ENCODE measurements around the gene VWA5B1.

Gene VWA5B1

DNA sequence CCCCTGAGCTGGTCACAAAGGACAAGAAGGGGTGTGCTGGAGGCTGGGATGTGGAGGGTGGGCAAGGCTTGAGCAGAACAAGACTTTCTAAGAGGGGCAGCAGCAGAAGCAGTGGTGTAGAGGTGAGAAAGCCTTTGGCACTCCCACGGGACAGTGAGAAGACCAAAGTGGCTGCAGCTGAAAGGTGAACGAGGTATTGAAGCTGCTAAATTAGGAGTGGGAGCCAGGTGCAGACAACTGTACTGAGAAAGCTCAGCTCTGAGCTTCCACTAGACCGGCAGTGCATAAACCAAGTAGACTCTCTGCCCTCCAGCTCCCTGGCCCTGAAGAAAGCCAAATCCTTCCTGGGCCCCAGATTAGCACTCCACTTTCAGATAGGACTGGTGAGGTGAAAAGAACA lies 93.0 kb downstream of the VWA5B1 start:
- FAIRE-seq, result peak; percentile 33

DNA sequence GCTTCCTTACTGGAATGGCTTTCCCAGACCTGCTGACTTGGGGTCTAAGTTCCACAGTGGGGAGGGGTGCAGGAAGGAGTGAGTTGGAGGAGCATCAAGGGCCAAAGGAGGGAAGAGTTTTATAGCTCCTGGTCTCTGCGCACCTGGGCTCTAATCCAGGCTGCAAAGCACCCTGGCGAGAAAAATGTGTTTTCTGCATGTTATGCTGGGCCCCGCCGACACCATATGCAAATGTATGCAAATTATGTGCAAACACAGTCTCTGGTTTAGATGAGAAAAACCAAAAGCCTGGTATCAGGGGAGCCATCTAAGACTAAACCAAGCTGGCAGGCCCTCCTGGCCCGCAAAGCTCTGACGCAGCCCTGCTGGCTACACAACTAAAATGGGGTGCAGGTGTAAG lies 95.0 kb downstream of the VWA5B1 start:
- FAIRE-seq (no peak), DNase-seq (ENCODE audit: insufficient read length, low spot score) (no peak)
- TF ChIP-seq POU2F2 (IDR thresholded peaks at IDR 0.05; ENCODE audit: low read depth, low read length) (peak; percentile 40; the same call in 1 of the 2 replicates), TAF1 (IDR thresholded peaks at IDR 0.05; ENCODE audit: low read depth, low read length) (no peak), POLR2AphosphoS5 (IDR thresholded peaks at IDR 0.05; ENCODE audit: low read depth, low read length) (no peak), POLR2A (IDR thresholded peaks at IDR 0.05; ENCODE audit: low read depth, low read length) (no peak), SPI1 (IDR thresholded peaks at IDR 0.05; ENCODE audit: low read depth, low read length) (no peak)

More for the DNA sequence above, 93.0 kb downstream of the VWA5B1 start:
- TF ChIP-seq PAX5 (IDR thresholded peaks at IDR 0.05; ENCODE audit: insufficient read depth, low read length, severe bottlenecking), result no peak
- TF ChIP-seq POU2F2 (IDR thresholded peaks at IDR 0.05; ENCODE audit: low read depth, low read length), result no peak
- no peak for TF ChIP-seq SPI1 (IDR thresholded peaks at IDR 0.05; ENCODE audit: low read depth, low read length)
- TF ChIP-seq POLR2AphosphoS5 (IDR thresholded peaks at IDR 0.05; ENCODE audit: low read depth, low read length), result no peak
- TF ChIP-seq POLR2A (IDR thresholded peaks at IDR 0.05; ENCODE audit: low read depth, low read length), result no peak
- no peak for TF ChIP-seq TAF1 (IDR thresholded peaks at IDR 0.05; ENCODE audit: low read depth, low read length)
- no peak for DNase-seq (ENCODE audit: insufficient read length, low spot score)

DNA sequence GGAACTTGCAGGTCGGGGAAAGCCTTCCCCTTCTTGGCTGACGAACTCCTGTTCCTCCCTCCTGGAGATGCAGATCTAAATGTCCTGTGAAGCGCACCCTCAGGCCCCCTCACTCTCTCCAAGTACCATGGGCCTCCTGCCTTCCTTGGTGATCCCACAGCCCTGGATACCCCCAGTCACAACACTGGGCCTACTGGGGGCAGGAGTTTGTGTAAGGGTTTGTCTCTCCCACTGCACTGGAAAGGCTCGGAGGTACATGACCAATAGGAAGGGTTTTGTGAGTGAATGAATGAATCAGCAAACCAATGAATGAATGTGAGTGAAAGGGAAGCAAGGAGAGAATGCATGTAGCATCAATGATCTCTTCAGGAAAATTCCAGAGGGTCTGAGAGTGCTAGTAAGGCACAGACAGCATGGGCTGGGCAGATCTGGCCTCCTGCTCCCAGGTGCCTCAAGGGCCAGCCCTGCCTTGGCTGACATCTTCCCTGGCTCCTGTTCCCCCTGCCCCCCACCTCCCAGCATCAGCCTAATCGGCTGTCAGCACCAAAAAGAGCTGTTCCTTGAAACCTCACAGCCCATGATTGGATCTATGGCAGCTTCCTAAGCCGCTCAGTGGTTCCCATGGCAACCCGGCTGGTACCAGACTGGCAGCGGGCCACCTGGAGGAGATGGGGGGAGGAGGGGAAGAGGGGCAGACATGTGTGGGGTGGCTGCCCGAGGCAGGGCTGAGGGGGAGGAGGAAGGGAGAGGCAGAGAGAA lies 95.8 kb downstream of the VWA5B1 start:
- DNase-seq (ENCODE audit: insufficient read length, low spot score), result no peak
- FAIRE-seq, result no peak
- no peak for TF ChIP-seq POU2F2 (IDR thresholded peaks at IDR 0.05; ENCODE audit: low read depth, low read length)
- no peak for TF ChIP-seq TAF1 (IDR thresholded peaks at IDR 0.05; ENCODE audit: low read depth, low read length)
- TF ChIP-seq PAX5 (IDR thresholded peaks at IDR 0.05; ENCODE audit: insufficient read depth, low read length, severe bottlenecking), result no peak
- TF ChIP-seq POLR2AphosphoS5 (IDR thresholded peaks at IDR 0.05; ENCODE audit: low read depth, low read length), result no peak
- no peak for TF ChIP-seq SPI1 (IDR thresholded peaks at IDR 0.05; ENCODE audit: low read depth, low read length)
- no peak for TF ChIP-seq POLR2A (IDR thresholded peaks at IDR 0.05; ENCODE audit: low read depth, low read length)

DNA sequence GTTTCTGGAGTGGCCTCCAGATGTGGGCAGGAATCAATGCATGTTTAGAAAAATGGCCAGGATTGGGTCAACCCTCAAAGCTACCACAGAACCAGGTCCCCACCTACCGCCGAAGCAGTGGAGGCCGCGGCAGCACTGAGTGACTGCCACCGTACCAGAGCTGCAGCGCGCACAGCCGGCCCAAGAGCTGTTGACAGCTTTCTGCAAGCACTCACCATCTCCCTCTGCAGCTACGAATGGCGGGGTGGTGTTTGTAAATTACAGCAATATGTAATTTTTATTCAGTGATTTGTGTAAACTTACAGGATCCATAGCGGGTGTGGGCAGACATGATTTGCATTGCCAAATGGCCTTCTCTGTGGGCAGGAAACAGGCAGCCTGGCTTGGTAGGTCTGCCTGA lies 98.9 kb downstream of the VWA5B1 start:
- no peak for DNase-seq (ENCODE audit: insufficient read length, low spot score)
- FAIRE-seq, result no peak
- no peak for TF ChIP-seq POLR2AphosphoS5 (IDR thresholded peaks at IDR 0.05; ENCODE audit: low read depth, low read length)
- no peak for TF ChIP-seq PAX5 (IDR thresholded peaks at IDR 0.05; ENCODE audit: insufficient read depth, low read length, severe bottlenecking)
- no peak for TF ChIP-seq POU2F2 (IDR thresholded peaks at IDR 0.05; ENCODE audit: low read depth, low read length)
- TF ChIP-seq SPI1 (IDR thresholded peaks at IDR 0.05; ENCODE audit: low read depth, low read length), result no peak
- no peak for TF ChIP-seq POLR2A (IDR thresholded peaks at IDR 0.05; ENCODE audit: low read depth, low read length)
- no peak for TF ChIP-seq TAF1 (IDR thresholded peaks at IDR 0.05; ENCODE audit: low read depth, low read length)

DNA sequence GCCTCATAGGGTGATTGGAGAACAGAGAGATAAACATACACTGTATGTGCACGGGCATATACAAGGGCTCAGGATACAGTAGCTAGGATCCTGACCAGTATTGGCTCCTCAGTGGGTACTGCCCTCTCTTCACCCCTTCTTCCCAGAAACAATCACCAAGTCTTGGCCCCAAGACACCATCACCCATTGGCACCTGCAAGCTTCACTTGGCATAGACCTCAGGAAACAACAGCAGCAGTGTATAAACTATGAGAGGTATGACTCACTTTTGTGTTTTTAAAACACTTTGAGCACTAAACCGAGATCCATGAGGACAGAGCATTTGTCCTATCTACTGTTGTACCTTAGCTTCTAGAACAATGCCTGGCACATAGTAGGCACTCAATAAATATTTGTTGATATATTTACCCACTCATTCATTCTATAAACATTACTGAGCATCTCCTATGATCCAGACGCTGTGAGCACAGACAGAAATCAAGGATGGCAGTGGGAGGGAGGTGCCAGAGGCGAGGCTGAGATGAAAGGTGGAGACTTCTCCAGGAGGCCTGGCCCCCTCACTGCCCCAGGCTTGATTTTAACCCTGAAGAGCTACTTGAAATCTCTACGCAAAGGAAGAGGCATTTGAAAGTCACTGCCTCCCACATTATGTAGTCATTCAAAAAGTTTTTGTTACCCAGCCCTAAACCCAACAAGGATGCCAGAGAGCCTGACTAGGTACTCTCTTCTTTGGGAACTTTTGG lies 100.1 kb downstream of the VWA5B1 start:
- no peak for DNase-seq (ENCODE audit: insufficient read length, low spot score)
- FAIRE-seq, result no peak
- TF ChIP-seq POLR2AphosphoS5 (IDR thresholded peaks at IDR 0.05; ENCODE audit: low read depth, low read length) (no peak), SPI1 (IDR thresholded peaks at IDR 0.05; ENCODE audit: low read depth, low read length) (no peak), PAX5 (IDR thresholded peaks at IDR 0.05; ENCODE audit: insufficient read depth, low read length, severe bottlenecking) (no peak), POU2F2 (IDR thresholded peaks at IDR 0.05; ENCODE audit: low read depth, low read length) (no peak), TAF1 (IDR thresholded peaks at IDR 0.05; ENCODE audit: low read depth, low read length) (no peak), POLR2A (IDR thresholded peaks at IDR 0.05; ENCODE audit: low read depth, low read length) (no peak)

DNA sequence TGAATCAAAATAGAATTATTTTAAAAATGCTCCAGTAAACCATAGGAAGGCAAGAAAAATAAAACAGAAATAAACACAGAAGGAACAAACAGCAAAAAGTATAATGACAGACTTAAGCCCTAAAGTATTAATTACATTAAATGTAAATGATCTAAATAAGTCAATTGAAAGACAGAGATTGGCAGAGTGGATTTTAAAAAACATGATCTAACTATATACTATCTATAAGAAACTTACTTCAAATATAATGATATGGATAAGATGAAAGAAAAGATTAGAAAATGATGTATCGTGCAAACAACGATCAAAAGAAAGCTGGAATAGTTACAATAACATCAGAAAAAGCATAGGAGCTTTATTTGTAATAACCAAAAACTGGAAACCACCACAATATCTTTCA lies 104.6 kb downstream of the VWA5B1 start:
- FAIRE-seq, result no peak
- TF ChIP-seq SPI1 (IDR thresholded peaks at IDR 0.05; ENCODE audit: low read depth, low read length), result no peak

DNA sequence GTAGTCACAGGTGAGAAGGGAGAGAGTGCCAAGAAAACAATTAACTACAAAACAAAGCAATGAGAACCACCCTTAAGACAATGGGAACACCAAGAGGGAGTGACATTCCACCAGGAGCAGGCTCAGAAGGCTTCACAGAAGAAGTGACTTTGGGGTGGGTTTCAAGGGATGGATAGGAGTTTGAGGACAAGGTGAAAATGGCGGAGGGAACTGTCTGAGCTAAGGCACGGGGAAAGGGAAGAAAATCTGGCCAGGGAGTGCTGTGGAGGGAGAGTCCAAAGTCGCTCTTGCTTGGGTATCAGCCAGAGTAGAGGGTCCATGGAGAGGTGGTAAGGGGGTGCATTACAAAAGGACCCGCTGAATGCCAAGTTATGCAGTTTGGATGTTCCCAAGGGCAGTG lies 108.1 kb downstream of the VWA5B1 start:
- FAIRE-seq (no peak), DNase-seq (ENCODE audit: insufficient read length, low spot score) (no peak)
- no peak for TF ChIP-seq TAF1 (IDR thresholded peaks at IDR 0.05; ENCODE audit: low read depth, low read length)
- TF ChIP-seq POU2F2 (IDR thresholded peaks at IDR 0.05; ENCODE audit: low read depth, low read length), result no peak
- no peak for TF ChIP-seq POLR2A (IDR thresholded peaks at IDR 0.05; ENCODE audit: low read depth, low read length)
- TF ChIP-seq POLR2AphosphoS5 (IDR thresholded peaks at IDR 0.05; ENCODE audit: low read depth, low read length), result no peak
- no peak for TF ChIP-seq PAX5 (IDR thresholded peaks at IDR 0.05; ENCODE audit: insufficient read depth, low read length, severe bottlenecking)
- no peak for TF ChIP-seq SPI1 (IDR thresholded peaks at IDR 0.05; ENCODE audit: low read depth, low read length)

More for the DNA sequence above, 104.6 kb downstream of the VWA5B1 start:
- DNase-seq (ENCODE audit: insufficient read length, low spot score), result no peak

DNA sequence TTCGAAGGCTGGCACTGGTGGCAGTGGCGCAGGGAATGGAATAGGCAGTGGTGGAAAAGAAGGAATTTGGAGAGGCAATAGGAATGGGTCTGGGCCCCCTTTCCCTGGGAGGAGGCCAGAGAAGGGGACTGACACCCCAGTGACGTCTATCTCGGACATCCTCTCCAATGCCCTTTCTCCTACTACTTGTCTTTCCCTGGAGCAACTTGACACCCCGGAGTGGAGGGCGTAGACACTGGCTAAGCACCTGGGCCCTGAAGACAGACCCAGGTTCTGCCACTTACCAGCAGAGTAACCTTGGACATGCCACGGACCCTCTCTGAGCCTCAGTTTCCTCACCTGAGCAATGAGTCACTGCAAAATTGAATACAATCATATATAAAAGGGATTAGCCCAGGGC lies 108.5 kb downstream of the VWA5B1 start:
- TF ChIP-seq POLR2A (IDR thresholded peaks at IDR 0.05; ENCODE audit: low read depth, low read length), result no peak
- no peak for TF ChIP-seq POU2F2 (IDR thresholded peaks at IDR 0.05; ENCODE audit: low read depth, low read length)
- no peak for TF ChIP-seq TAF1 (IDR thresholded peaks at IDR 0.05; ENCODE audit: low read depth, low read length)
- no peak for TF ChIP-seq SPI1 (IDR thresholded peaks at IDR 0.05; ENCODE audit: low read depth, low read length)
- no peak for TF ChIP-seq POLR2AphosphoS5 (IDR thresholded peaks at IDR 0.05; ENCODE audit: low read depth, low read length)
- FAIRE-seq (no peak), DNase-seq (ENCODE audit: insufficient read length, low spot score) (no peak)

DNA sequence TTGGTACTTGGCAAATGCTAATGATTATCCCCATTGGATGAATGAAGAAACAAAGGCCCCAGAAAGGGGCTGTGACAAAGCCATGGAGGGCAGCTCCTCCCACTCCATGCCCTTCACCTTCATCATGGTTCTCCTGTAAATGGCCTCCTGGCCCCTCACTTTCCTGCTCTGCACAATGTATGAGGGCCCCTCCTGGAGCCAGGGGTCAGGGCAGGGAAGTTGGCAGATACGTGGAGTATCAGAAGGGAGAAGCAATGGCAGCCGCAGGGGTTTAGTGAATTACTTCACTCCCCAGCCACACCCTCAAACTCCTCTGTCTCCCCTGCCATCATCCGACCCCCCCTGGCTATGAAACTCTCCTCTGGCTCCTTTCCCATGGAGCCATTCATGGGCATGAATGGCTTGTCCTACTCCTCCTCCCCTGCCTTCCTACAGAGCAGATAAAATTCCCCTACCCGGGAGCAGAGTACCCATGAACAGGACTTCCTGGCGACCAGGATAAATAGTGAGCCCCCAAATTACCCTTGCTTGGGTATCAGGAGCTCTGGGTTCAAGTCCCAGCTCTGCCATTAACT lies 109.0 kb downstream of the VWA5B1 start:
- TF ChIP-seq POU2F2 (IDR thresholded peaks at IDR 0.05; ENCODE audit: low read depth, low read length), result no peak
- no peak for TF ChIP-seq SPI1 (IDR thresholded peaks at IDR 0.05; ENCODE audit: low read depth, low read length)
- TF ChIP-seq PAX5 (IDR thresholded peaks at IDR 0.05; ENCODE audit: insufficient read depth, low read length, severe bottlenecking), result no peak
- no peak for TF ChIP-seq TAF1 (IDR thresholded peaks at IDR 0.05; ENCODE audit: low read depth, low read length)
- no peak for TF ChIP-seq POLR2A (IDR thresholded peaks at IDR 0.05; ENCODE audit: low read depth, low read length)
- no peak for TF ChIP-seq POLR2AphosphoS5 (IDR thresholded peaks at IDR 0.05; ENCODE audit: low read depth, low read length)
- FAIRE-seq (no peak), DNase-seq (ENCODE audit: insufficient read length, low spot score) (no peak)
